Erythroblast (primary cell): ENCODE measurements around the gene SNAI1.
A peak's percentile ranks its signal among the peaks of the same experiment; 100 is the strongest.
"Not testable (repeated sequence)": the region's sequence is repeated elsewhere in the genome, so short reads cannot be mapped to it uniquely, and the experiment has no call there.

Experiments
- DNase-seq, 2 experiments: peaks; one replicate each; lab custom pipeline; 2025; lab: John Stamatoyannopoulos, UW
- GATA1 ChIP-seq: IDR thresholded peaks from 2 replicates; pipeline ENCODE4 v1.6.1; 2011; ENCODE audit warnings: low read depth, mild to moderate bottlenecking, control low read depth, low read length, moderate library complexity
- POLR2A ChIP-seq: IDR thresholded peaks from 2 replicates; pipeline ENCODE4 v1.6.1; 2011; ENCODE audit warnings: mild to moderate bottlenecking, low read length

Gene SNAI1

DNA sequence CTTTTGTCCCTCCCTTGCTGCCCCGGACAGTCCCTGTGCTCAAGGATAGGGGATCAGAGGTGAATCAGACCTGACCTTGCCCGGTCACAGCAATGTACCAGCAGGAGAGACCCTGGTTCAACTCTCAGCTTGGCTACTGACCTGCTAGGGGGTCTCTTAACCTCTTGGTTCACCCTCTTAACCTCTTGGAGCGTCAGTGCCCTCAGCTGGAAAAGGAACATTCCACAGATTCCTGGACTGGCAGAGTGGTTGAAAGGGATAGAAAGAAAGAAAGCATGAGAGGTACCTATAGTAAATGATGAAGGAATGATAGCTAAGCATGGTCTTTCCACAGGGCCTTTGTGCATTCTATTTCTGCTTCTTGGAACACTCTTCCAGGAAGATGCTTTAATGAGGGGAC is 25.2 kb downstream of the SNAI1 start:
- TF ChIP-seq POLR2A (no peak), GATA1 (no peak)
- DNase-seq = no peak

DNA sequence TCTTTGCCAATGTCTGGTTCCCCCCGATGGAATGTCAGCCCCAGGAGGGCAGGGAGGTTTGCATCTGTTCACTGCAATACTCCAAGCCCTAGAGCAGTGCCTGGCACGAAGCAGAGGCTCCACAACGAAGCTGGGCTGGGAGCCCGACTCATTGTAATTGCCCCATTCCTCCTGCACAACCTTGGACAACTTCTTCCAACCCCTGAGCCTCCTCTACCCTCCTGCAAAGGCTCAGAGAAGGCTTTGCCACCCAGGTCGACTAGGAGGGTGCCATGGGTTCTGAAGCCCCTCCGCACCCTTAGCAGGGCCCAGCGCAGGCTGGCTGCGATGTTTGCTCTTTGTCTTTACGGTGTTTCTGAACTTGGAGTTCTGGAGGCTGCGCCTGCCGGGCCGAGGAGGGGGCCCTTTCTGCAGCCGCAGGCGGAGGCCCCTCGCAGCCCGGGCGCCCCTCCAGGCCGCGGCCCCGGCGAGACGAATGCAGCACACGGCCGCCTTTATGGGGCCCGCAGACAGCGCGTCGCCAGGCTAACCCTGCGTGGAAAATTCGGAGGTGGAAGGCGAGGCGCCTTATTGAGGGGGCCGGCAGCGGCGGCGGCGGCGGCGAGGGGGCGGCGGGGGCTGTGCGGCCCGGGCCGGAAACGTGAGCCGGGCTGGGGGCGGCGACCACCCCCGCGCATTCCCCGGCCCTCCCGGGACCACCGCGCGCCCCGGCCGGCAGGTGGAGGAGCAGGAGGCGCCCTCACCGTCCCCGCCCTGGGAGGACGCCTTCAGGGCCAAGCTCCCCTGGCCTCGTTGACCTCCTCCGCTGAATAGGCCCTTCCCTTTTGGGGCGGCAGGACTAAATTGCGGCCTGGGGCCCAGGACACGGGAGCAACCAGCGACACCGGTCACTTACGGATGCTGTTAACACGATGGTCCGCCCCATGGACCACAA is 27.0 kb downstream of the SNAI1 start:
- TF ChIP-seq GATA1 (no peak), POLR2A (no peak)
- no peak for DNase-seq

DNA sequence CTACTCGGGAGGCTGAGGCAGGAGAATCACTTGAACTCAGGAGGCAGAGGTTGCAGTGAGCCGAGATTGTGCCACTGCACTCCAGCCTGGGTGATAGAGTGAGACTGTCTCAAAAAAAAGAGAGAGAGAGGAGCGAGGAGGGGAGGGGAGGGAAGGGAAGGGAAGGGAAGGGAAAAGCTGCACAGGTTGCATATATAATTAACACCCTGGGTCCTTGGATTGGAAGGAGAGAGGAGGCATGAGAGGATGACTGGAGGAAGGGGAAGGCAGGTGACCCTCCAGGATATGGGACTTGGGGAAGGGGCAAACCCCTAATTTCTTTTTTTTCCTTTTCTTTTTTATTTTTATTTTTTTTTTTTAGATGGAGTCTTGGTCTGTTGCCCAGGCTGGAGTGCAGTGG is 28.8 kb downstream of the SNAI1 start:
- DNase-seq = not testable (repeated sequence)

DNA sequence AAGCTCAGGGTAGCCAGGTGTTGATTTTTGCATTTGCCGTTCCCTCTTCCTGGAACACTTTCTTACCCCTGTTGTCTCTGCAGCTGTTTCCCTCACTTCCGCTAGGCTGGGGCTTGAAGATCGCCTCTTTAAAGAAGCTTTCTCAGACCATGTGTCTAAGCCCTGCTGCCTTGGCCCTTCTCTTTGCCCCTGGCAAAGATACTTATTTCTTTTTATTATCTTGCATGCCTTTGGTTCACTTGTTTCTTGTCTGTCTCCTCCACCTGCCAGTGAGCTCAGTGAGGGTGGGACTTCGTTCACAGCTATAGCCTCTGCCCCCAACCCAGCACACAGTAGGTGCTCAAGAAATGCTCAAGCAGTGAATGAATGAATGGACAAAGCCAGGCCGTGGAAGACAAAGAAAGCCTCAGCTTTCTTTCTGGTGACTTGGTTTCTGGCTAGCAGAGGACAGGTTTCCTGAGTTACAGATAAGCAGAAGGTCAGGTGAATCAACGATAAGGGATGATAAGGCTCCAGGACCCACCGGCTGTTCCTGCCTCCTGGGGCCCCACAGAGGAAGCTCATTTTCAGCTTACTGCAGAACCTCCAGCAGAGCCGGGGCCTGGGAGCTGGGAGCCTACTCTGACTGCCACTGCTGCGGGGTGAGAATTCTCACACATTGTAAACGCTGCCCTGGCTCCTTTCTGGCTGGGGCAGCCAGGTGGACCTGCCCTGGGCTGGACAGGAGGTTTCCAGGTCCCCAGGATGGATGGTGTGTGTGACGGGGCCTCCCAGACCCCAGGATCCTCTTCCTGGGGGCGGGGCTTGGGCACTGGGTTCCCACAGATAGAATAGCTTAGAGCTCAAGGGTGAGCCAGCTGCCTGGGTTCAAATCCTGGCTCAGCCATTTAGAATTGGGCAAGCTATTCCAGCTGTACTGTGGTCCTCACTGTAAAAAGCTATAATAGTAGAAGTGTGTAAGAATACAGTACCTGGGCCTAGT is 29.8 kb downstream of the SNAI1 start:
- no peak for TF ChIP-seq GATA1
- TF ChIP-seq POLR2A = no peak
- DNase-seq = peak; percentile 31 to 78

DNA sequence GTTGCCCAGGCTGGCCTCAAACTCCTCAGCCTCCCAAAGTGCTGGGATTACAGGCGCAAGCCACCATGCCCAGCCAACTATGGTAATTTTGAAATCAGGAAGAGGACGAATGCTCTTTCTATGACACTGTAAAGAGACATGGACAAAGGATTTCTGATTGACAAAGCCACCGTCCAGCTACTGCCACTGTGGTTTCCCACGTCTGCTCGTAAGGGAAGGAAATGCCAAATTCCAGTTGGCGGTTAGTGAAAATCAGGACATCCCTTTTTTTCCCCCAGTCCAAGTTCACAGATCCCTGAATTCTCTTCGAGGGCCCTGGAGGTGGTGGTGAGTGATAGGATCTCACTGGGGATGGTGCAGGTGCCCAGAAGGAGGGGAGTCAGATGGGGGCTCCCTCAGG is 31.2 kb downstream of the SNAI1 start:
- TF ChIP-seq POLR2A (no peak), GATA1 (no peak)
- no peak for DNase-seq

DNA sequence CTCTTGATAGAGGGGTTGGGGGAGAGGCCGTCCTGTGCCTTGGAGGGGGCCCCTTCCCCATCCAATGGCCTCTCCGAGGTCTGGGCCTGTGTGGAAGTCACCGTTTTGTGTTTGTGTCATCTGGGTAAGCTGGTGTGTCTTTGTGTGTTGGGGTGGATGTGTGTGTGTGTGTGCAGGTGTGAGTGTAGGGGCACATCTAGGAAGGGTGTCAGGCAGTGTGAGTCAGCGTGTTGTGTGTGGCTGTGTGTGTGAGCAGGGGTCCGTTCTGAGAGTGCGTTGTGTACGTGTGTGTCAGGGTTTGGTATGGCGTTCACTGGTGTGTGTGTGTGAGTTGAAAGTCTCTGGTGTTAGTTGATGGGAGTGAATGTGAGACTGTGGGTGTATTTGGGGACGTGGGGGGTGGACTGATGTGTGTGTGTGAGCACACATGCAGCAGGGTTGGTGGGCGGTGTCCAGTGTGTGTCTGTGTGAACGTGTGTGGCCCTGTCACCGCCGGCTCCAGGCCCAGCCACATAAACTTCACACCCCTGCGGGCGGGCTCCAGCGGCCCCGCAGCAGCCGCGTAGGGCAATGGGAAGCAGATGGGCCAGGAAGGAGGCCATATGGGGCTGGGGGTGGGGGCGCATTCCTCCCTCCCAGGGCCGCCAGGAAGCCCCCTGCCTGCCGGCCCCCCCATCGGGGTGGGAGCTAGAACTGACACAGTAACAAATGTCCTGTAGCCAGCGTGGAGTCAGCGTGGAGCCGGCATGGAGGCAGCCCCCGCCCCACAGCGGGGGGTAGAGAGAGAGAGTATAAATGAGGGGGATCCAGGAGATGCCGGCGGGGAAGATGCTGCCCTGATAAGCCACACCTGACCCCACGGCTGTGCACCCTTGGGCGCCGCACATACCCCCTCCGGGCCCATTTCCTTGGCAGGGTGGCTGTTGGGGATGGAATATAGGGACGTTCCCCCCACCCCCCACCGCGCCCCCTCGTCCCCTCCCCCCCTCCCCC is 32.1 kb downstream of the SNAI1 start:
- no peak for TF ChIP-seq POLR2A
- TF ChIP-seq GATA1 = no peak
- no peak for DNase-seq

DNA sequence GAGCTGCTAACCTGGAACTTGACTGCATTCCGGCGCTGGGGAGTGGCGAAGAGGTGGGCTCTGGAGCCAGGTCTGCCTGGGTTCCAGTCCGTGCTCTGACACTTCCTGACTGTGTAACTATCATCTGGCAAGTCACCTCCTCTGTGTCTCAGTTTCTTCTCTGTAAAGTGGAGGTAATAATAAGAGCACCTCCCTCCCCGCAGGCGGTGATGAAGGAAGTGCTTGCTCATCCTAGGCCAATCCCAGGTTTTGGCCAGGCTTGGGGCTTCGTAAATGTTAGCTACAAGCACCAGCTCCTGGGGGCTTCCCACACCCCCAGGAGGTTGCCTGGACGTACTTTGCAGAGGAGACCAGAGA is 32.8 kb downstream of the SNAI1 start:
- DNase-seq = no peak
- TF ChIP-seq GATA1 (no peak), POLR2A (no peak)

DNA sequence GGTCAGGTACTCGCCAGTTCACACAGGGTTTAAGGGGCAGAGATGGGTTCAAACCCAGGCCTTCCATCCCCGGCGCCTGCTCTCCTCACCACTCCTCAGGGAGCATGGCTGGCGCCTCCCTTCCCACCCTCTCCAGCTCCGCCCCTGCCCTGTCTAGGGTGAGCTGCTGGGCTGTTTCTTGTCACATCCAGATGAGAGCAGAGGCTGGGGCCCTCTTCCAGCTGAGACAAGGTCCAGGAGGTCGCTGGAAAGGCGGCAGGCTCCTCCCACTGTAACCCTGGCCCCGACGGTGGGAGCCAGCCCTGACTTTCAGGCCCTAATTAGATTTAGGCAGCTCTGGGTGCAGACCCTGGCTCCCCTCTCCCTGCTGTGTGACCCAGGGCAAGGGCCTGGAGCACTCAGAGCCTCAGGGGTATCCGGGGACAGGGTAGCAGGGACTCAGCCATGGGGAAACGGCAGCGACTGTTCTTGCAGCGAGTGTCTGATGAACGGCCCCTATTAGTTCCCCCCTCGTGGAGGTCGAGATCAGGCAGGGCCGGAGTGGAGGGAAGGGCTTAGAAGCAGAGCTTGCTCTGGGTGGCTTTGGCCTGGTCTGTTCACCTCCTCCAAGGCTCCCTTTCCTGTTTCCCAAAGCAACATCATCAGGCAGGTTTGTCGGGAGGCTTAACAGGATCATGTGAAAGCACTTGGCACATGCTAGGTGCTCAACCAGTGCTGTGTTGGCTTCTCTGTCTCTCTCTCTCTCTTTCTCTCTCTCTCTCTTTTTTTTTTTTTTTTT is 33.4 kb downstream of the SNAI1 start:
- no peak for TF ChIP-seq GATA1
- TF ChIP-seq POLR2A = no peak
- DNase-seq = no peak

DNA sequence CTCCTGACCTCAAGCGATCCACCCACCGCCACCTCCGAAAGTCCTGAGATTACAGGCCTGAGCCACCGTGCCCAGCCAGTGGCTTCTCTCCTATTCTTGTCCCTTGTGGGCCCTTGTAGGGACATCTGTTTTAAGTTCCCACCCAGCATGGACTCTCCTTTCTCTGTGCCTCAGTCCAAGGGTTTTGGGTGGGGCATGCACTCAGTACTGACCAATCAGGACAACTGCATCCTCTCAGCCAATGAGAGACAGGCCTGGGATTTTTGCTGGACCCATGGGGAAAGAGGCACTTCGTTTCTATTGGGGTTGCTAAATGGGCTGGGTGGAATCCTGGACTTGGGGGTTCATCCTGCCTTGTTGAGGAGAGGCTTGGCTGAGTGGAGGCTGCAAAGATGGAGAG is 34.4 kb downstream of the SNAI1 start:
- TF ChIP-seq POLR2A = no peak
- TF ChIP-seq GATA1 = no peak
- no peak for DNase-seq

DNA sequence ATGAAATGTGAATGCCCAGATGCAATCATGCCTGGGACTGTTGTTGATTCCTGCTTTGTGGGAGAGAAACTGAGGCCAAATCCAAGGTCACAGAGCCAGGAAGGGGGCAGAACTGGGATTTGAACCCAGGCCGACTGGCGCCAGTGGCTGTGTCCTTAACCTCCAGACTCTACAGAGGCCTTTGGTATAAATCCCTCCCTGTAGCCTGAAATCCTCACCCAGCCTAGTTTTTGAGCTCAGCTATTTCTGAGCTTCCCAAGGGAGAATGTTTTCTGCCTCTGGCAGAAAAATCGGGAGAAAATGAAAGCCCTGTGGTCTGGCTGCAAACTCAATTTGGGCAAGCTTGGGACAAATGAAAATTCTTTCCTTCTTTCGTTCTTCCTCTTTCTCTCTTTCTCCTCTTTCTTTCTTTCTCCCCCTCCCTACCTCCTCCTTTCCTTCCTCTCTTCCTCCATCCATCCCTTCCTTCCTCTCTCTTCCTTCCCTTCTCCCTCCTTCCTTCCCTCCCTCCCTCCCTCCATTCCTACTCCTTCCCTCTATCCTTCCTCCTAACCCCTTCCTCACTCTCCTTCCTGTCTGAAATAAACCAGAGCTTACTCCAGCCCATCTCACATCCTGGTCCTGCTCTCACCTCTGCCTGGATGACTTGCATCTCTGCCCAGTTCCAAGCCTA is 34.9 kb downstream of the SNAI1 start:
- TF ChIP-seq GATA1 = no peak
- no peak for TF ChIP-seq POLR2A
- no peak for DNase-seq

DNA sequence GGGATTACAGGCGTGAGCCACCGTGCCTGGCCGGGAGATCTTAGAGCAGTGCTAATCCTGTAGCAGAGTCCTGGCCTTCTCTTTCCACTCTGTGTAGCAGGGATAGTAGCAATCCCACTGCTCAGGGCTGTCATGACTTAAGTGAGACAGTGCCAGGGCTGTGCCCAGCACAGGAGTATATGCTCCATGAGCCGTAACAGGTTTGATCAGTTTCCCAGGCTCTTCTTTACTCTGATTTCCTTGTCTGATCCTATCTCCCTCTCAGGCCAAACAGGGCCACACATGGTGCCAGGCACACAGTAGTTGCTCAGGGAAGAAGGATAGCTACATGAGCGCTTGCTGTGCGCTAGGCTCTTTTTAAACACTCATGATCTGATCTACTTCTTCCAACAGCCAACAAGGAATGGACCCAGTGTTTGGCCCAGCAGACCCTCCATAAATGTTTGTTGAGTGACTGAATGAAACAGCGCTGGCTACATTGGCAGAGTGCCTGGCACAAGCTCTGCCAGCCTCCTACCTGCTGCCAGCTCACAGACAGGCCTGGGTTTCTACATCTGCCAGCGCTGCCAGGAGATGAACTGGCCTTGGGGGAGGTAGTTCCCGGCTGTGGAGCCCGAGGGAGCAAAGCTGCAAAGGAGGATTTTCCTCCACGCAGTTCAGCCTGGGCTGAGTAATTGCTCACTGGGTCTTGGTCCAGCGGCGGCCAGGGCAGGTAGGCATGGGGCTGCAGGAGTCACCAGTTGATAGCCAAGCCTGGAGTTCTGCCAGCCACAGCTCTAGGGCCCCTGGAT is 36.9 kb downstream of the SNAI1 start:
- no peak for DNase-seq

DNA sequence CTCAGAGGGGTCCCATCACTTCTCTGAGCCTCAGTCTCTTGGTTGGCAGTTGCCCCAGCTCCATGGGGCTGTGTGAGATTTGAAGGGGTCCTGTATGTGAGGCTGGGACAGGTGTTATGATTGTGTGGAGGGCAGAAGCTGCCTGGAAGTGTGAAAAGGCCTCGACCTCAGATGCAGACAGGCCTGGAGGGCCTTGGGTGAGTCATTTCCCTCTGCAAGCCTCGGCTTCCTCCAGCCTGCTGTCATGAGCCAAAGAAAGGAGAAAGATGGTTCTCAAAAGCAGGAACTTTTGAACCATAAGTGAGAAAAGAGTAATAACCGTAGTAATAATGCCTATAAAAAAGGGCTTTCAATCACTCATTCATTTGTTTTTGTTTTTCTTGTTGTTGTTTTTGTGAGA is 37.5 kb downstream of the SNAI1 start:
- DNase-seq = no peak

More for the DNA sequence above, 36.9 kb downstream of the SNAI1 start:
- TF ChIP-seq GATA1 (no peak), POLR2A (no peak)

More for the DNA sequence above, 37.5 kb downstream of the SNAI1 start:
- TF ChIP-seq GATA1 = no peak
- no peak for TF ChIP-seq POLR2A
